Psoas muscle (tissue), 8 donors: Measurements from ENCODE around the gene TBX2. TPM values are rescaled to one million over a fixed set of nuclear protein-coding genes. Genes with fewer than 3 reads are reported as not detected.
A peak's percentile ranks its signal among the peaks of the same experiment; 100 is the strongest.

Experiments used
- ATAC-seq, 4 donors: fragments of 200-7000 bp; cut with Tn5 transposase; one replicate each; pipeline ENCODE4 v1.9.1; 2020; ENCODE audit warnings: moderate library complexity in 3 of 4, mild to moderate bottlenecking in 2 of 4
- DNase-seq, 2 donors: peaks; one replicate each; pipeline ENCODE4 v3.0.0-alpha.2; 2020
- H3K27ac ChIP-seq: fragments of 200-600 bp; one replicate; pipeline ENCODE4 v1.8.0; 2022
- H3K27me3 ChIP-seq, 3 donors: fragments of 200-600 bp in 1 of 3; one replicate each; pipeline versions ENCODE4 v1.6.1 to v1.8.0; 2013 to 2022; ENCODE audit warnings: low read length in 2 of 3, mild to moderate bottlenecking in 2 of 3, moderate library complexity in 1 of 3; ENCODE audit not compliant: insufficient read depth in 3 of 3
- H3K36me3 ChIP-seq, 2 donors: fragments of 200-600 bp in 1 of 2; one replicate each; pipeline versions ENCODE4 v1.6.1 to v1.8.0; 2013 to 2022; ENCODE audit warnings: low read depth in 1 of 2, mild to moderate bottlenecking in 1 of 2, moderate library complexity in 1 of 2; ENCODE audit not compliant: insufficient read depth in 1 of 2
- H3K4me1 ChIP-seq: fragments of 200-600 bp; one replicate; pipeline ENCODE4 v1.8.0; 2022
- H3K4me3 ChIP-seq: fragments of 200-600 bp; one replicate; pipeline ENCODE4 v1.8.0; 2022; ENCODE audit warnings: mild to moderate bottlenecking
- H3K9me3 ChIP-seq: fragments of 200-600 bp; one replicate; pipeline ENCODE4 v1.8.0; 2022
- WGBS, 3 donors: extraction: QIAGEN DNeasy Blood & Tissue Kit; methylation state at CpG; one replicate each; pipeline versions ENCODE4 v1.1.6 to v1.1.7; 2013; 5-methylcytosine and 5-hydroxymethylcytosine counted together
- intact Hi-C, 2 donors: fragments of 100-400 bp; cut with DNase I; formaldehyde crosslinking; loops; one replicate each; pipeline versions ENCODE4 v1.11.0 to v1.14.2; 2022
- polyA plus RNA-seq, 3 donors: library from polyadenylated mRNA; stranded (reverse); fragments of 200-250 nt; gene quantifications; one replicate each; pipeline ENCODE4 v1.2.3, GENCODE V29; 2013
- total RNA-seq, 4 donors: library from RNA; stranded (reverse); fragmentation: NEBNext Ultra II Directional in 2 of 4; extraction: Animal tissue kit (Norgen Biotek cat#: 25700) in 2 of 4; gene quantifications; one replicate each; pipeline versions ENCODE4 v1.2.1 to v1.2.4, GENCODE V29; 2021 to 2023
- TF ChIP-seq, protein P1 (sequence below): fragments of 200-600 bp; IDR thresholded peaks from one replicate; pipeline ENCODE4 v1.8.0; 2022; ENCODE audit warnings: antibody characterized with exemption
- donor health status: healthy with polysubstance abuse.
- donor health status: DM: no; HTN: no; CAD: no; lungs with moderate emphysema.
- donor health status: Bipolar disorder and iron deficiency.
- donor health status: healthy.
- donor health status: DM: yes; HTN: yes; CAD: no.
- donor health status: DM: no; HTN: no; CAD: no.
- donor health status: DM: no; HTN: no; CAD: no.
- donor health status: DM: yes; HTN: yes; CAD: no.

The TBX2 gene
- total and polyA plus RNA-seq, 7 donors = 3.5 to 8.7 (median 6.3) TPM

GRCh38 chr17:61384354-61384691 lies 15.3 kb upstream of the TBX2 start:
- H3K27me3 ChIP-seq = no peaks in the 10 kb centered on the region
- H3K27ac ChIP-seq = no peak overlapping the region
- H3K4me1 ChIP-seq = no peaks in the 10 kb centered on the region
- H3K4me3 ChIP-seq = no peak overlapping the region
- no peaks in the 10 kb centered on the region for H3K36me3 ChIP-seq
- intact Hi-C loops = loop anchor here (10.0 kb wide), 2 partner anchors 230 to 660 kb away; no protein-coding TSS in a partner anchor
- no peak for ATAC-seq
- DNase-seq = peak in 1 of 2 donors; percentile 44
- no peaks in the 10 kb centered on the region for H3K9me3 ChIP-seq
- WGBS, 3 donors = 88 to 91% (median 89%) methylated on average over 8 of the region's 8 CpGs
- TF ChIP-seq, protein P1, sequence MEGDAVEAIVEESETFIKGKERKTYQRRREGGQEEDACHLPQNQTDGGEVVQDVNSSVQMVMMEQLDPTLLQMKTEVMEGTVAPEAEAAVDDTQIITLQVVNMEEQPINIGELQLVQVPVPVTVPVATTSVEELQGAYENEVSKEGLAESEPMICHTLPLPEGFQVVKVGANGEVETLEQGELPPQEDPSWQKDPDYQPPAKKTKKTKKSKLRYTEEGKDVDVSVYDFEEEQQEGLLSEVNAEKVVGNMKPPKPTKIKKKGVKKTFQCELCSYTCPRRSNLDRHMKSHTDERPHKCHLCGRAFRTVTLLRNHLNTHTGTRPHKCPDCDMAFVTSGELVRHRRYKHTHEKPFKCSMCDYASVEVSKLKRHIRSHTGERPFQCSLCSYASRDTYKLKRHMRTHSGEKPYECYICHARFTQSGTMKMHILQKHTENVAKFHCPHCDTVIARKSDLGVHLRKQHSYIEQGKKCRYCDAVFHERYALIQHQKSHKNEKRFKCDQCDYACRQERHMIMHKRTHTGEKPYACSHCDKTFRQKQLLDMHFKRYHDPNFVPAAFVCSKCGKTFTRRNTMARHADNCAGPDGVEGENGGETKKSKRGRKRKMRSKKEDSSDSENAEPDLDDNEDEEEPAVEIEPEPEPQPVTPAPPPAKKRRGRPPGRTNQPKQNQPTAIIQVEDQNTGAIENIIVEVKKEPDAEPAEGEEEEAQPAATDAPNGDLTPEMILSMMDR = no peak

- no peak overlapping the region for H3K27ac ChIP-seq
- no peak overlapping the region for H3K4me3 ChIP-seq
- 92 to 95% (median 93%) methylated on average over 13 of the region's 13 CpGs for WGBS, 3 donors
- DNase-seq (peak in 1 of 2 donors; percentile 32), ATAC-seq (no peak)
- intact Hi-C loops = loop anchor here (10.0 kb wide), 2 partner anchors 230 to 660 kb away; no protein-coding TSS in a partner anchor
- H3K36me3 ChIP-seq = no peaks in the 10 kb centered on the region
- TF ChIP-seq, protein P1 = no peak
- no peaks in the 10 kb centered on the region for H3K27me3 ChIP-seq
- peaks cover 4% of the 10 kb centered on the region for H3K4me1 ChIP-seq
- no peaks in the 10 kb centered on the region for H3K9me3 ChIP-seq
These were observed 14.7 kb upstream of the TBX2 start for GRCh38 chr17:61384692-61385576.

- Histone ChIP-seq H3K4me1 (peaks cover 4% of the 10 kb centered on the region), H3K9me3 (no peaks in the 10 kb centered on the region), H3K27me3 (no peaks in the 10 kb centered on the region), H3K4me3 (no peak overlapping the region), H3K27ac (no peak overlapping the region), H3K36me3 (no peaks in the 10 kb centered on the region)
- TF ChIP-seq, protein P1 = no peak
- intact Hi-C loops = loop anchor here (10.0 kb wide), 2 partner anchors 231 to 661 kb away; no protein-coding TSS in a partner anchor
- 93 to 95% (median 94%) methylated on average over 15 of the region's 15 CpGs for WGBS, 3 donors
- peak in 1 of 2 donors; percentile 41 for DNase-seq
- ATAC-seq = no peak
These were observed 13.9 kb upstream of the TBX2 start for GRCh38 chr17:61385577-61386236.

GRCh38 chr17:61386251-61386650 lies 13.4 kb upstream of the TBX2 start:
- DNase-seq (no peak), ATAC-seq (no peak)
- peaks cover 4% of the 10 kb centered on the region for H3K4me1 ChIP-seq
- intact Hi-C loops = loop anchor here (10.0 kb wide), 2 partner anchors 231 to 661 kb away; no protein-coding TSS in a partner anchor
- no peaks in the 10 kb centered on the region for H3K9me3 ChIP-seq
- no peaks in the 10 kb centered on the region for H3K36me3 ChIP-seq
- H3K27ac ChIP-seq = no peak overlapping the region
- no peaks in the 10 kb centered on the region for H3K27me3 ChIP-seq
- H3K4me3 ChIP-seq = no peak overlapping the region
- 88 to 90% (median 88%) methylated on average over 6 of the region's 6 CpGs for WGBS, 3 donors
- TF ChIP-seq, protein P1 = no peak
